Prostate gland (tissue), 2 donors: ENCODE data around the gene SLC25A52. TPM values are rescaled to one million over a fixed set of nuclear protein-coding genes. Genes with fewer than 3 reads are reported as not detected.
"Not testable (repeated sequence)": the region's sequence is repeated elsewhere in the genome, so short reads cannot be mapped to it uniquely, and the experiment has no call there.

ENCODE experiments used
- DNase-seq: peaks from one replicate; pipeline ENCODE4 v3.0.0-alpha.2; 2019; ENCODE audit warnings: low spot score
- H3K27ac ChIP-seq, 2 donors: fragments of 200-600 bp; sonication (generic); 2 replicates each; pipeline ENCODE4 v1.5.1; 2017 to 2019
- H3K27me3 ChIP-seq: fragments of 200-600 bp; sonication (generic); replicated peaks from 2 replicates; pipeline ENCODE4 v1.5.1; 2019; ENCODE audit not compliant: insufficient read depth
- H3K36me3 ChIP-seq, 2 donors: fragments of 200-600 bp; sonication (generic); 1 replicate in 1 of 2; 2 replicates in 1 of 2; pipeline versions ENCODE4 v1.5.1 to v1.8.1; 2017 to 2019
- H3K4me1 ChIP-seq: fragments of 200-600 bp; sonication (generic); replicated peaks from 2 replicates; pipeline ENCODE4 v1.5.1; 2019
- H3K4me3 ChIP-seq, 2 donors: fragments of 200-600 bp; sonication (generic); 2 replicates each; pipeline ENCODE4 v1.5.1; 2017 to 2019
- H3K9me3 ChIP-seq: fragments of 200-600 bp; sonication (generic); 2 replicates; pipeline ENCODE4 v1.5.1; 2017
- POLR2A ChIP-seq: fragments of 450-650 bp; IDR thresholded peaks from one replicate; pipeline ENCODE4 v1.6.1; 2016; ENCODE audit warnings: antibody characterized with exemption, mild to moderate bottlenecking
- POLR2AphosphoS5 ChIP-seq: sonication (generic); formaldehyde crosslinking; IDR thresholded peaks from one replicate; pipeline ENCODE4 v1.6.1; 2017; ENCODE audit warnings: antibody characterized with exemption
- WGBS: methylation state at CpG from one replicate; pipeline ENCODE4 v1.1.5; 2018; 5-methylcytosine and 5-hydroxymethylcytosine counted together
- intact Hi-C: fragments of 100-400 bp; cut with DNase I; formaldehyde crosslinking; loops from one replicate; pipeline ENCODE4 v1.14.2; 2022
- total RNA-seq, 2 donors: library from RNA; depleted of rRNA; stranded (reverse); fragments of >200 nt; gene quantifications; one replicate each; pipeline ENCODE4 v1.1.0, GENCODE V29; 2016
- TF ChIP-seq, protein P1 (sequence below), 4 experiments: fragments of 200-600 bp in 2 of 4; fragments of 450-650 bp in 2 of 4; sonication (generic) in 2 of 4; IDR thresholded peaks; 1 replicate in 3 of 4; 2 replicates in 1 of 4; pipeline ENCODE4 v1.5.1; 2016 to 2019; ENCODE audit warnings: antibody characterized with exemption in 4 of 4, mild to moderate bottlenecking in 2 of 4, moderate library complexity in 2 of 4

The SLC25A52 gene, protein sequence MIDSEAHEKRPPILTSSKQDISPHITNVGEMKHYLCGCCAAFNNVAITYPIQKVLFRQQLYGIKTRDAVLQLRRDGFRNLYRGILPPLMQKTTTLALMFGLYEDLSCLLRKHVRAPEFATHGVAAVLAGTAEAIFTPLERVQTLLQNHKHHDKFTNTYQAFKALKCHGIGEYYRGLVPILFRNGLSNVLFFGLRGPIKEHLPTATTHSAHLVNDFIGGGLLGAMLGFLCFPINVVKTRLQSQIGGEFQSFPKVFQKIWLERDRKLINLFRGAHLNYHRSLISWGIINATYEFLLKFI
- total RNA-seq = 1 to 10 TPM in 1 of 2 donors, under 1 TPM in 1; 0.18 to 1.3 TPM

GRCh38 chr18:31760695-31761094 is at the start of gene SLC25A52:
SLC25A52 (minus strand) TSS chr18:31760880; CDS start chr18:31760661, 219 bp downstream.
- no peak within 1 kb of the TSS for H3K4me3 ChIP-seq
- no peaks in the 10 kb centered on the region for H3K4me1 ChIP-seq
- no peaks in the 10 kb centered on the region for H3K36me3 ChIP-seq
- TF ChIP-seq POLR2AphosphoS5 = no peak
- TF ChIP-seq, protein P1, sequence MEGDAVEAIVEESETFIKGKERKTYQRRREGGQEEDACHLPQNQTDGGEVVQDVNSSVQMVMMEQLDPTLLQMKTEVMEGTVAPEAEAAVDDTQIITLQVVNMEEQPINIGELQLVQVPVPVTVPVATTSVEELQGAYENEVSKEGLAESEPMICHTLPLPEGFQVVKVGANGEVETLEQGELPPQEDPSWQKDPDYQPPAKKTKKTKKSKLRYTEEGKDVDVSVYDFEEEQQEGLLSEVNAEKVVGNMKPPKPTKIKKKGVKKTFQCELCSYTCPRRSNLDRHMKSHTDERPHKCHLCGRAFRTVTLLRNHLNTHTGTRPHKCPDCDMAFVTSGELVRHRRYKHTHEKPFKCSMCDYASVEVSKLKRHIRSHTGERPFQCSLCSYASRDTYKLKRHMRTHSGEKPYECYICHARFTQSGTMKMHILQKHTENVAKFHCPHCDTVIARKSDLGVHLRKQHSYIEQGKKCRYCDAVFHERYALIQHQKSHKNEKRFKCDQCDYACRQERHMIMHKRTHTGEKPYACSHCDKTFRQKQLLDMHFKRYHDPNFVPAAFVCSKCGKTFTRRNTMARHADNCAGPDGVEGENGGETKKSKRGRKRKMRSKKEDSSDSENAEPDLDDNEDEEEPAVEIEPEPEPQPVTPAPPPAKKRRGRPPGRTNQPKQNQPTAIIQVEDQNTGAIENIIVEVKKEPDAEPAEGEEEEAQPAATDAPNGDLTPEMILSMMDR (IDR thresholded peaks at IDR 0.05) = no peak
- TF ChIP-seq POLR2A = no peak
- no peak within 1 kb of the TSS for H3K27ac ChIP-seq
- intact Hi-C loops = no loop called here
- DNase-seq = no peak
- no peaks in the 10 kb centered on the region for H3K9me3 ChIP-seq
- 95% methylated on average over 21 of the region's 21 CpGs for WGBS
- H3K27me3 ChIP-seq = no peaks in the 10 kb centered on the region

GRCh38 chr18:31809049-31809448 is 48.4 kb upstream of the SLC25A52 start:
- H3K27ac ChIP-seq, H3K9me3 ChIP-seq, intact Hi-C loops, H3K36me3 ChIP-seq, H3K4me1 ChIP-seq, H3K4me3 ChIP-seq, H3K27me3 ChIP-seq, DNase-seq: not testable (repeated sequence)
- 38% methylated on average over 4 of the region's 4 CpGs for WGBS

DNA sequence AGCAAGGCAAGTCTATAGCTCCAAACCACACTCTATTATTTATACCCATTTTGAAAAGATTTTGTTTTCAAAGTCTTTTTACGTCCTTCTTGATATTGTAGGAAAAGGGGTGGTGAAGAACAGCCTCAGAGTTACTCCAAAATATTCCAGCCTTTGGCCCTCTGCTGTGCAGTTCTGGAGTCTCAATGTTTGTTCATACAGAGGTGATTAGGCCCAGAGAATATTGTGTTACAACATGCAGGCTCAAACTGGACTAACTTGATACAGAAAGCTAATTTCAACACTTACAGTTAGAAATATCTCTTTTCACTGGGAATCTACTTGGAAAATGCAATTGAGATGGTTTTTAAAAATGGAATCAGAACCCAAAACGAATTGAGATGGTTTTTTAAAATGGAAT is 40.4 kb upstream of the SLC25A52 start:
- Histone ChIP-seq H3K27me3 (no peaks in the 10 kb centered on the region), H3K27ac (no peak overlapping the region), H3K9me3 (no peaks in the 10 kb centered on the region), H3K36me3 (no peaks in the 10 kb centered on the region), H3K4me1 (no peaks in the 10 kb centered on the region), H3K4me3 (no peak overlapping the region)
- intact Hi-C loops = no loop called here
- 51% methylated on average over 2 of the region's 2 CpGs for WGBS
- TF ChIP-seq, protein P1 (IDR thresholded peaks at IDR 0.05) = no peak
- TF ChIP-seq POLR2AphosphoS5 = no peak
- TF ChIP-seq POLR2A = no peak
- no peak for DNase-seq

DNA sequence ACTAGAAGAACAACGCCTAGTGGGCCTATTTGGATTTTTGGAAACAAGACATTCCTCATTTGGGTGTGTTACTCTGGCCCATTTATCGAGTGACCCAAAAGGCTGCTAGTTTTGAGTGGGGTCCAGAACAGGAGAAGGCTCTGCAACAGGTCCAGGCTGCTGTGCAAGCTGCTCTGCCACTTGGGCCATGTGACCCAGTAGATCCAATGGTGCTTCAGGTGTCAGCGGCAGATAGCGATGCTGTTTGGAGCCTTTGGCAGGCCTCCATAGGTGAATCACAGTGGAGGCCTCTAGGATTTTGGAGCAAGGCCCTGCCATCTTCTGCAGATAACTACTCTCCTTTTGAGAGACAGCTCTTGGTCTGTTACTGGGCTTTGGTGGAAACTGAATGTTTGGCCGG is 38.6 kb upstream of the SLC25A52 start:
- 96% methylated on average over 5 of the region's 5 CpGs for WGBS
- intact Hi-C loops, H3K27me3 ChIP-seq: not testable (repeated sequence)

DNA sequence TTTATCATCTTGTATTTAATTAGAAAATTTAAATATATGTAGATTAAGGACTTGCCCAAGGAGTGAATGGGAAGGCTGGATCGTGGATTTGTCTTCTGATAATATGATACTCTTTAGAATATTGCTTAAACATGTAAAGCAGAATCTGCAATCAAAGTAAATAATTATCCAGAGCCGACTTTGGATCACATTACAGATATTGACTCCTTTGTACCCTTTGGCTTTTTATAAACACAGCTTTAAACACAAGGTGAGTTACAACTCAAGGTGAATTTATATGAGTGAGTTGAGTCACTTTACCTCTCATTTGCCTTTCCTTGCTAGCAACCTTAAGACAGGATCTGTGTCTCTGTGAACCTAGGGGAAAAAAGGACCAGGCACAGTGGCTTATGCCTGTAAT is 37.7 kb upstream of the SLC25A52 start:
- no peak overlapping the region for H3K27ac ChIP-seq
- no peaks in the 10 kb centered on the region for H3K9me3 ChIP-seq
- no peak for DNase-seq
- intact Hi-C loops = no loop called here
- H3K27me3 ChIP-seq = no peaks in the 10 kb centered on the region
- TF ChIP-seq POLR2AphosphoS5 (no peak), POLR2A (no peak)
- TF ChIP-seq, protein P1 (IDR thresholded peaks at IDR 0.05) = no peak
- no peaks in the 10 kb centered on the region for H3K36me3 ChIP-seq
- 37% methylated on average over 2 of the region's 2 CpGs for WGBS
- no peaks in the 10 kb centered on the region for H3K4me1 ChIP-seq
- H3K4me3 ChIP-seq = no peak overlapping the region

More for the DNA sequence above, 38.6 kb upstream of the SLC25A52 start:
- not testable (repeated sequence) for H3K27ac ChIP-seq, DNase-seq, H3K4me1 ChIP-seq, H3K9me3 ChIP-seq, H3K36me3 ChIP-seq, H3K4me3 ChIP-seq

DNA sequence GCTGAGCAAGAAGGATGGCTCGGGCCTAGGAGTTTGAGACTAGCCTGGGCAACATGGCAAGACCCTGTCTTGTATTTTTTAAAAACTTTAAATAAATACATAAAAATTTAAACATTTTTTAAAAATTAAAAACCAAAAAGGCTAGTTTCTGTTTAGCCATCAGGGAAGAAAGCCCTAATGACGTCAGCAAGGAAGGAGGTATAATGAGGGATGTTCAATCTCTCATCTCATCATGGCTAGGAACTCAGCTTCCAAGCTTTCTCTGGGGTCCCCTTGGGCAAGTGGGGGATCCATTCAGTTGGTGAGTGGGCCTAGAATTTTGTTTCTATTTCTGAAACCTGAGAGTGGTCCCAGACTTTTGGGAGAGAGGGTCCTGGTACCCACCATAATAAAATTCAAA is 35.1 kb upstream of the SLC25A52 start:
- Histone ChIP-seq H3K27ac (no peak overlapping the region), H3K36me3 (no peaks in the 10 kb centered on the region), H3K9me3 (no peaks in the 10 kb centered on the region), H3K4me1 (no peaks in the 10 kb centered on the region), H3K4me3 (no peak overlapping the region), H3K27me3 (no peaks in the 10 kb centered on the region)
- TF ChIP-seq POLR2A (no peak), POLR2AphosphoS5 (no peak)
- TF ChIP-seq, protein P1 (IDR thresholded peaks at IDR 0.05) = no peak
- intact Hi-C loops = no loop called here
- no peak for DNase-seq
- WGBS = 91% methylated on average over 2 of the region's 2 CpGs
